H9 (cell line): ENCODE results near the gene CIB4. TPM values are rescaled to one million over a fixed set of nuclear protein-coding genes. Genes with fewer than 3 reads are reported as not detected.

Experiments used
- DNase-seq: peaks from one replicate; pipeline ENCODE4 v3.0.0-alpha.2; 2017
- H2AFZ ChIP-seq: one replicate; pipeline ENCODE4 v1.6.1; 2013; ENCODE audit warnings: mild to moderate bottlenecking, low read length, control low read depth, moderate library complexity
- H2AK5ac ChIP-seq: 2 replicates; pipeline ENCODE4 v1.6.1; 2013; ENCODE audit warnings: low read length, control low read depth, mixed read lengths; ENCODE audit not compliant: insufficient read length
- H2BK120ac ChIP-seq: one replicate; pipeline ENCODE4 v1.6.1; 2013; ENCODE audit warnings: low read depth, mild to moderate bottlenecking, low read length, control low read depth, inconsistent platforms; ENCODE audit not compliant: poor library complexity, severe bottlenecking
- H2BK12ac ChIP-seq: 2 replicates; pipeline ENCODE4 v1.6.1; 2013; ENCODE audit warnings: low read length, control low read depth, mixed read lengths, low read depth; ENCODE audit not compliant: insufficient read length
- H2BK15ac ChIP-seq: 2 replicates; pipeline ENCODE4 v1.6.1; 2013; ENCODE audit warnings: low read depth, low read length, control low read depth
- H2BK20ac ChIP-seq: one replicate; pipeline ENCODE4 v1.6.1; 2013; ENCODE audit warnings: low read depth, mild to moderate bottlenecking, low read length, control low read depth, inconsistent platforms; ENCODE audit not compliant: poor library complexity, severe bottlenecking
- H2BK5ac ChIP-seq: 2 replicates; pipeline ENCODE4 v1.6.1; 2013; ENCODE audit warnings: low read length, control low read depth, mixed read lengths; ENCODE audit not compliant: insufficient read length
- H3K14ac ChIP-seq: 2 replicates; pipeline ENCODE4 v1.6.1; 2013; ENCODE audit warnings: low read length, control low read depth; ENCODE audit not compliant: insufficient read depth
- H3K18ac ChIP-seq: 2 replicates; pipeline ENCODE4 v1.6.1; 2013; ENCODE audit warnings: low read depth, mild to moderate bottlenecking, mixed read lengths, low read length, control low read depth; ENCODE audit not compliant: insufficient read length
- H3K23ac ChIP-seq: 2 replicates; pipeline ENCODE4 v1.6.1; 2013; ENCODE audit warnings: low read length, control low read depth, mixed read lengths, low read depth; ENCODE audit not compliant: insufficient read length
- H3K23me2 ChIP-seq: 2 replicates; pipeline ENCODE4 v1.6.1; 2013; ENCODE audit warnings: low read depth, mild to moderate bottlenecking, mixed read lengths, low read length, control low read depth; ENCODE audit not compliant: insufficient read length, poor library complexity, severe bottlenecking
- H3K27ac ChIP-seq: 2 replicates; pipeline ENCODE4 v1.5.1; 2013; ENCODE audit warnings: low read length, control low read depth, mixed read lengths, low read depth; ENCODE audit not compliant: insufficient read length
- H3K27me3 ChIP-seq: 2 replicates; pipeline ENCODE4 v1.6.1; 2013; ENCODE audit warnings: low read length, control low read depth, inconsistent platforms; ENCODE audit not compliant: insufficient read depth
- H3K4ac ChIP-seq: 2 replicates; pipeline ENCODE4 v1.6.1; 2013; ENCODE audit warnings: low read depth, mild to moderate bottlenecking, control low read depth, inconsistent platforms, low read length, moderate library complexity
- H3K4me1 ChIP-seq: 2 replicates; pipeline ENCODE4 v1.6.1; 2013; ENCODE audit warnings: low read length, control low read depth, inconsistent platforms; ENCODE audit not compliant: insufficient read depth
- H3K4me2 ChIP-seq: 2 replicates; pipeline ENCODE4 v1.6.1; 2013; ENCODE audit warnings: low read length, control low read depth, mixed read lengths; ENCODE audit not compliant: insufficient read length, insufficient read depth
- H3K56ac ChIP-seq: 2 replicates; pipeline ENCODE4 v1.6.1; 2013; ENCODE audit warnings: low read depth, mild to moderate bottlenecking, mixed read lengths, low read length, control low read depth; ENCODE audit not compliant: insufficient read length
- H3K79me1 ChIP-seq: 2 replicates; pipeline ENCODE4 v1.6.1; 2013; ENCODE audit warnings: low read depth, mild to moderate bottlenecking, moderate library complexity, low read length, control low read depth, inconsistent platforms; ENCODE audit not compliant: insufficient read depth, poor library complexity, severe bottlenecking
- H3K79me2 ChIP-seq: 2 replicates; pipeline ENCODE4 v1.6.1; 2013; ENCODE audit warnings: low read length, control low read depth, inconsistent platforms; ENCODE audit not compliant: insufficient read depth
- H3K9ac ChIP-seq: 2 replicates; pipeline ENCODE4 v1.6.1; 2013; ENCODE audit warnings: low read length, control low read depth, mixed read lengths; ENCODE audit not compliant: insufficient read length; ENCODE audit errors: extremely low read depth
- H3K9me3 ChIP-seq: one replicate; pipeline ENCODE4 v1.6.1; 2013; ENCODE audit warnings: low read depth, low read length, inconsistent platforms; ENCODE audit not compliant: control insufficient read depth
- H3T11ph ChIP-seq: one replicate; pipeline ENCODE4 v1.6.1; 2013; ENCODE audit warnings: mild to moderate bottlenecking, low read length, control low read depth, inconsistent platforms
- H4K20me1 ChIP-seq: one replicate; pipeline ENCODE4 v1.6.1; 2013; ENCODE audit not compliant: control insufficient read depth, insufficient read length, insufficient read depth
- H4K5ac ChIP-seq: 2 replicates; pipeline ENCODE4 v1.6.1; 2013; ENCODE audit warnings: low read depth, mild to moderate bottlenecking, mixed read lengths, low read length, control low read depth; ENCODE audit not compliant: insufficient read length
- H4K8ac ChIP-seq: replicated peaks from 2 replicates; pipeline ENCODE4 v1.6.1; 2013; ENCODE audit warnings: low read length, control low read depth, mixed read lengths, low read depth; ENCODE audit not compliant: insufficient read length
- H4K91ac ChIP-seq: 2 replicates; pipeline ENCODE4 v1.6.1; 2013; ENCODE audit warnings: low read depth, mild to moderate bottlenecking, moderate library complexity, mixed read lengths, low read length, control low read depth; ENCODE audit not compliant: insufficient read length
- H3K27ac Mint-ChIP-seq, 3 experiments: 2 replicates in 2 of 3; 3 replicates in 1 of 3; pipeline ENCODE4 v1.8.0; 2020 to 2021; ENCODE audit warnings: mixed read lengths in 3 of 3, mild to moderate bottlenecking in 1 of 3, moderate library complexity in 1 of 3
- H3K27me3 Mint-ChIP-seq: 2 replicates; pipeline ENCODE4 v1.8.0; 2021; ENCODE audit warnings: low read depth, mild to moderate bottlenecking, moderate library complexity, mixed read lengths
- H3K36me3 Mint-ChIP-seq, 3 experiments: 2 replicates in 2 of 3; 3 replicates in 1 of 3; pipeline ENCODE4 v1.8.0; 2020 to 2021; ENCODE audit warnings: low read depth in 3 of 3, mixed read lengths in 3 of 3; ENCODE audit not compliant: insufficient read depth in 1 of 3
- H3K4me1 Mint-ChIP-seq, 2 experiments: 2 replicates each; pipeline ENCODE4 v1.8.0; 2020; ENCODE audit warnings: mixed read lengths in 2 of 2
- H3K4me3 Mint-ChIP-seq, 2 experiments: 2 replicates in 1 of 2; 3 replicates in 1 of 2; pipeline ENCODE4 v1.8.0; 2020 to 2021; ENCODE audit warnings: mild to moderate bottlenecking in 2 of 2, mixed read lengths in 2 of 2, moderate library complexity in 1 of 2
- H3K9me3 Mint-ChIP-seq, 2 experiments: 2 replicates in 1 of 2; 3 replicates in 1 of 2; pipeline ENCODE4 v1.8.0; 2020; ENCODE audit warnings: mild to moderate bottlenecking in 2 of 2, mixed read lengths in 2 of 2, moderate library complexity in 1 of 2
- WGBS: extraction: QIAGEN DNeasy Blood & Tissue Kit; methylation state at CpG from one replicate; pipeline ENCODE4 v1.1.7; 2013; ENCODE audit warnings: missing lambda C conversion rate, low lambda C conversion rate, mixed read lengths; ENCODE audit not compliant: insufficient read length; ENCODE audit errors: extremely low coverage; 5-methylcytosine and 5-hydroxymethylcytosine counted together
- total RNA-seq: library from RNA; stranded (reverse); gene quantifications from 2 replicates; pipeline ENCODE4 v1.2.1, GENCODE V29; 2021
- TF ChIP-seq, protein P1 (sequence below): fragments of 200-600 bp; sonication (generic); conservative IDR thresholded peaks from 3 replicates; pipeline ENCODE4 v1.8.0; 2021; ENCODE audit warnings: antibody characterized with exemption, mild to moderate bottlenecking

CIB4 gene
- total RNA-seq, 1 experiment from 2014 or later: not detected

DNA sequence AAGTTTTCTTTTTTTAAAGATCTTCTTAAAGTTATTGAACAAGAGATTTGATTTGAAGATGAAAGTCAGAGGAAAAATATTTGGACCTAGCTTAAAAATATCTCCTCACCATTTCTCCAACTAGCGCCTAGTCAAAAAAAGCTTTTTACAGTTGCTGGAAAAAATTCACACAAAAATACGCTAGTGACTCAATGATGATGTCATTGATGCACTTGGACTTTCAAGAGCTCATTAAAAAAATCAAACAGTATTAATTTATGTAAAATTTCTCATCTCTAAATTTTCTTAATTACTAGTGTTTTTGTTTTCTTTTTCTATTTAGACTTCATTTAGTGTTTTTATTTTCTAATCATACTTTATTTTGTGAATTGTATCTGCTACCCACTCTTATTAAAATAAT, 41.8 kb downstream of the CIB4 start:
- no peak overlapping the region for H3K9ac ChIP-seq
- no peak overlapping the region for H3K4ac ChIP-seq
- Mint-ChIP-seq H3K36me3 (no peaks in the 10 kb centered on the region), H3K4me3 (no peak overlapping the region), H3K9me3 (no peaks in the 10 kb centered on the region), H3K4me1 (peaks cover 8 to 20% of the 10 kb centered on the region in 2 experiments), H3K27ac (no peak overlapping the region), H3K27me3 (peaks cover 32% of the 10 kb centered on the region)
- H2BK120ac ChIP-seq: no peak overlapping the region
- H3K23me2 ChIP-seq: no peaks in the 10 kb centered on the region
- H3K79me2 ChIP-seq: no peaks in the 10 kb centered on the region
- no peak for DNase-seq
- no peak overlapping the region for H4K8ac ChIP-seq
- no peak overlapping the region for H2BK20ac ChIP-seq
- H3K18ac ChIP-seq: no peak overlapping the region
- no CpG with 5 or more reads among the region's 2 CpGs for WGBS
- H2BK5ac ChIP-seq: no peak overlapping the region
- H4K5ac ChIP-seq: no peak overlapping the region
- H3K14ac ChIP-seq: no peak overlapping the region
- no peak overlapping the region for H3K27ac ChIP-seq
- no peak overlapping the region for H4K91ac ChIP-seq
- H3K4me2 ChIP-seq: no peak overlapping the region
- no peak overlapping the region for H2BK12ac ChIP-seq
- H3K56ac ChIP-seq: no peak overlapping the region
- no peaks in the 10 kb centered on the region for H3K4me1 ChIP-seq
- no peaks in the 10 kb centered on the region for H3K79me1 ChIP-seq
- H3T11ph ChIP-seq: no peak overlapping the region
- no peaks in the 10 kb centered on the region for H4K20me1 ChIP-seq
- no peak overlapping the region for H2AK5ac ChIP-seq
- no peaks in the 10 kb centered on the region; the same call in 1 of the 2 replicates for H3K27me3 ChIP-seq
- H3K9me3 ChIP-seq: no peaks in the 10 kb centered on the region
- no peak overlapping the region for H3K23ac ChIP-seq
- no peak overlapping the region for H2AFZ ChIP-seq
- H2BK15ac ChIP-seq: no peak overlapping the region
- TF ChIP-seq, protein P1, sequence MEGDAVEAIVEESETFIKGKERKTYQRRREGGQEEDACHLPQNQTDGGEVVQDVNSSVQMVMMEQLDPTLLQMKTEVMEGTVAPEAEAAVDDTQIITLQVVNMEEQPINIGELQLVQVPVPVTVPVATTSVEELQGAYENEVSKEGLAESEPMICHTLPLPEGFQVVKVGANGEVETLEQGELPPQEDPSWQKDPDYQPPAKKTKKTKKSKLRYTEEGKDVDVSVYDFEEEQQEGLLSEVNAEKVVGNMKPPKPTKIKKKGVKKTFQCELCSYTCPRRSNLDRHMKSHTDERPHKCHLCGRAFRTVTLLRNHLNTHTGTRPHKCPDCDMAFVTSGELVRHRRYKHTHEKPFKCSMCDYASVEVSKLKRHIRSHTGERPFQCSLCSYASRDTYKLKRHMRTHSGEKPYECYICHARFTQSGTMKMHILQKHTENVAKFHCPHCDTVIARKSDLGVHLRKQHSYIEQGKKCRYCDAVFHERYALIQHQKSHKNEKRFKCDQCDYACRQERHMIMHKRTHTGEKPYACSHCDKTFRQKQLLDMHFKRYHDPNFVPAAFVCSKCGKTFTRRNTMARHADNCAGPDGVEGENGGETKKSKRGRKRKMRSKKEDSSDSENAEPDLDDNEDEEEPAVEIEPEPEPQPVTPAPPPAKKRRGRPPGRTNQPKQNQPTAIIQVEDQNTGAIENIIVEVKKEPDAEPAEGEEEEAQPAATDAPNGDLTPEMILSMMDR: no peak
